GM21737 (cell line): Measurements from ENCODE around the gene RFC3.

Source experiments
- ATAC-seq: cut with Tn5 transposase; IDR thresholded peaks from one replicate; pipeline ENCODE4 v1.9.1; 2021; ENCODE audit warnings: mild to moderate bottlenecking, moderate library complexity; ENCODE audit not compliant: unreplicated experiment

The RFC3 gene

GRCh38 chr13:33863188-33863789 lies 45.3 kb downstream of the RFC3 start:
- ATAC-seq, result no peak

GRCh38 chr13:33865945-33866344 lies 48.0 kb downstream of the RFC3 start:
- ATAC-seq, result peak; percentile 95

GRCh38 chr13:33867472-33867871 lies 49.5 kb downstream of the RFC3 start:
- ATAC-seq, result no peak

- ATAC-seq, result no peak
Observed at GRCh38 chr13:33868343-33868994, 50.5 kb downstream of the RFC3 start.

GRCh38 chr13:33869005-33869404 lies 51.1 kb downstream of the RFC3 start:
- no peak for ATAC-seq

GRCh38 chr13:33870046-33870668 lies 52.2 kb downstream of the RFC3 start:
- no peak for ATAC-seq

- no peak for ATAC-seq
Observed at GRCh38 chr13:33871207-33872004, 53.5 kb downstream of the RFC3 start.

GRCh38 chr13:33872005-33872351 lies 54.0 kb downstream of the RFC3 start:
- no peak for ATAC-seq

GRCh38 chr13:33873251-33873908 lies 55.4 kb downstream of the RFC3 start:
- ATAC-seq, result no peak

- ATAC-seq, result no peak
Observed at GRCh38 chr13:33874871-33875270, 56.9 kb downstream of the RFC3 start.

- no peak for ATAC-seq
Observed at GRCh38 chr13:33875618-33876401, 57.9 kb downstream of the RFC3 start.

- ATAC-seq, result no peak
Observed at GRCh38 chr13:33876716-33877394, 58.9 kb downstream of the RFC3 start.

- ATAC-seq, result no peak
Observed at GRCh38 chr13:33879118-33879517, 61.2 kb downstream of the RFC3 start.

- no peak for ATAC-seq
Observed at GRCh38 chr13:33882804-33883203, 64.9 kb downstream of the RFC3 start.

- no peak for ATAC-seq
Observed at GRCh38 chr13:33884531-33885220, 66.7 kb downstream of the RFC3 start.
